HepG2 (cell line): ENCODE data around the gene MED25. TPM values are rescaled to one million over a fixed set of nuclear protein-coding genes. Genes with fewer than 3 reads are reported as not detected.

ENCODE experiments used
- ATAC-seq: fragments of 200-7000 bp; cut with Tn5 transposase; 3 replicates; pipeline ENCODE4 v1.9.1; 2020; ENCODE audit warnings: mild to moderate bottlenecking, moderate library complexity
- BruUV-seq: library from RNA; stranded (reverse); fragments of 400-500 nt; replicated peaks from 2 replicates; lab custom pipeline; 2021; lab: Mats Ljungman, UMichigan
- CTCF ChIA-PET: fragments of 300-600 bp; formaldehyde crosslinking; extraction: SDS; loops from one replicate; lab custom pipeline; 2021; ENCODE audit warnings: low total read pairs, inconsistent platforms, low intra/inter-chr PET ratio; lab: Yijun Ruan, JAX
- POLR2A ChIA-PET: fragments of 350-600 bp; sonication (Branson Sonifier 250); formaldehyde crosslinking; loops from one replicate; lab custom pipeline; 2020; ENCODE audit warnings: antibody characterized with exemption, inconsistent platforms; lab: Yijun Ruan, JAX
- DNase-seq: peaks from one replicate; pipeline ENCODE4 v3.0.0-alpha.2; 2015; ENCODE audit warnings: low spot score
- FAIRE-seq: peaks from 3 replicates; lab custom pipeline; 2011; peaks lifted over from hg19 to GRCh38; lab: Jason Lieb, UNC
- H2AFZ ChIP-seq: one replicate; pipeline ENCODE4 v1.6.1; 2011; ENCODE audit warnings: low read length, inconsistent platforms
- H3K27ac ChIP-seq: fragments of 300-600 bp; 3 replicates; pipeline ENCODE4 v1.8.0; 2011; ENCODE audit warnings: mixed run types, mild to moderate bottlenecking, mixed read lengths, low read length, inconsistent platforms; ENCODE audit not compliant: insufficient read depth; ENCODE audit errors: extremely low read length
- H3K27me3 ChIP-seq, 2 experiments: fragments of 200-600 bp in 1 of 2; 2 replicates in 1 of 2; 3 replicates in 1 of 2; pipeline versions ENCODE4 v1.6.0 to v1.8.0; 2011; ENCODE audit warnings: low read length in 2 of 2, mild to moderate bottlenecking in 2 of 2, moderate library complexity in 2 of 2, inconsistent platforms in 1 of 2; ENCODE audit not compliant: insufficient read depth in 2 of 2, control insufficient read depth in 1 of 2
- H3K36me3 ChIP-seq, 2 experiments: fragments of 200-600 bp in 1 of 2; replicated peaks in 1 of 2; 2 replicates in 1 of 2; 3 replicates in 1 of 2; pipeline versions ENCODE4 v1.5.1 to v1.8.0; 2011; ENCODE audit warnings: low read length in 2 of 2, inconsistent platforms in 1 of 2; ENCODE audit not compliant: insufficient read depth in 2 of 2, control insufficient read depth in 1 of 2
- H3K4me1 ChIP-seq: 2 replicates; pipeline ENCODE4 v1.5.1; 2012; ENCODE audit warnings: low read length, inconsistent platforms; ENCODE audit not compliant: insufficient read depth
- H3K4me2 ChIP-seq: 2 replicates; pipeline ENCODE4 v1.6.0; 2011; ENCODE audit warnings: low read depth, low read length, inconsistent platforms
- H3K4me3 ChIP-seq, 3 experiments: fragments of 200-600 bp in 1 of 3; sonication (generic), shearing (Covaris generic) in 1 of 3; replicated peaks in 1 of 3; 2 replicates each; pipeline ENCODE4 v1.5.1; 2011 to 2016; ENCODE audit warnings: low read length in 3 of 3, inconsistent platforms in 2 of 3, low read depth in 2 of 3, mild to moderate bottlenecking in 2 of 3, control low read depth in 1 of 3, mixed read lengths in 1 of 3; ENCODE audit not compliant: insufficient read depth in 1 of 3
- H3K79me2 ChIP-seq: one replicate; pipeline ENCODE4 v1.6.1; 2011; ENCODE audit warnings: low read length, inconsistent platforms; ENCODE audit not compliant: insufficient read depth
- H3K9ac ChIP-seq: 2 replicates; pipeline ENCODE4 v1.6.0; 2011; ENCODE audit warnings: mild to moderate bottlenecking, low read depth, low read length, inconsistent platforms; ENCODE audit not compliant: insufficient read depth
- H3K9me3 ChIP-seq: 2 replicates; pipeline ENCODE4 v1.5.1; 2012; ENCODE audit warnings: mild to moderate bottlenecking, low read length
- H4K20me1 ChIP-seq: 2 replicates; pipeline ENCODE4 v1.6.0; 2011; ENCODE audit warnings: inconsistent platforms, mild to moderate bottlenecking, low read length, moderate library complexity; ENCODE audit not compliant: insufficient read depth
- AGO2 ChIP-seq: fragments of 200-400 bp; formaldehyde crosslinking; optimal IDR thresholded peaks from 2 replicates; pipeline ENCODE3; 2017; ENCODE audit warnings: mild to moderate bottlenecking, low read depth, low read length, moderate library complexity
- CREBL2 ChIP-seq: sonication (generic); formaldehyde crosslinking; IDR thresholded peaks from 2 replicates; pipeline ENCODE4 v1.8.1; 2023; ENCODE audit warnings: missing genetic modification reagents, mild to moderate bottlenecking, borderline replicate concordance
- FOXO1 ChIP-seq: sonication (generic); formaldehyde crosslinking; IDR thresholded peaks from 2 replicates; pipeline ENCODE4 v1.4.0; 2020; ENCODE audit warnings: missing genetic modification reagents
- MIER2 ChIP-seq: IDR thresholded peaks from 2 replicates; pipeline ENCODE4 v1.6.1; 2016; ENCODE audit warnings: missing biosample characterization, missing genetic modification reagents
- NBN ChIP-seq: fragments of 450-650 bp; conservative IDR thresholded peaks from 2 replicates; pipeline ENCODE4 v1.6.1; 2017
- TSC22D2 ChIP-seq: sonication (generic); formaldehyde crosslinking; IDR thresholded peaks from 2 replicates; pipeline ENCODE4 v1.5.1; 2020; ENCODE audit warnings: missing genetic modification reagents, mild to moderate bottlenecking, borderline replicate concordance
- ZNF768 ChIP-seq: sonication (generic); formaldehyde crosslinking; IDR thresholded peaks from 2 replicates; pipeline ENCODE4 v1.4.0; 2020; ENCODE audit warnings: missing genetic modification reagents
- WGBS: methylation state at CpG from one replicate; pipeline ENCODE4 v1.1.6; 2017; ENCODE audit warnings: low lambda C conversion rate; 5-methylcytosine and 5-hydroxymethylcytosine counted together
- in situ Hi-C: cut with HindIII; loops from 2 replicates; pipeline ENCODE4 v1.10.0; 2017; ENCODE audit warnings: low pct_unique_long_range_greater_than_20kb; ENCODE audit not compliant: extremely low pct_ligation_motif_present
- intact Hi-C: fragments of 100-400 bp; cut with micrococcal nuclease; formaldehyde crosslinking; loops from one replicate; pipeline ENCODE4 v1.10.0; 2022; ENCODE audit not compliant: unreplicated experiment
- polyA plus RNA-seq, 8 experiments: library from polyadenylated mRNA; depleted of rRNA in 3 of 8; stranded (reverse) in 7 of 8; unstranded in 1 of 8; fragments of >200 nt; fragmentation: Illumina TruSeq in 4 of 8; extraction: Trizol in 4 of 8; gene quantifications; 2 replicates each; pipeline versions ENCODE4 v1.2.1 to v1.2.3, GENCODE V29; 2011 to 2016; ENCODE audit warnings: low read depth in 4 of 8, missing spikeins in 1 of 8, mixed read lengths in 1 of 8; ENCODE audit not compliant: insufficient read depth in 1 of 8
- total RNA-seq, 5 experiments: library from RNA; depleted of rRNA; stranded (reverse); fragments of >200 nt; fragmentation: Illumina TruSeq; extraction: Trizol; gene quantifications; 2 replicates each; pipeline ENCODE4 v1.2.3, GENCODE V29; 2016; ENCODE audit warnings: low read depth in 1 of 5
- TF ChIP-seq, protein P1 (sequence below), 2 experiments: fragments of 450-650 bp in 1 of 2; sonication (generic) in 1 of 2; formaldehyde crosslinking in 1 of 2; IDR thresholded peaks; 2 replicates each; pipeline versions ENCODE4 v1.6.1 to v1.8.0; 2016 to 2022; ENCODE audit warnings: antibody characterized with exemption in 1 of 2, mild to moderate bottlenecking in 1 of 2, missing genetic modification reagents in 1 of 2

The MED25 gene
- total and polyA plus RNA-seq, 2 of the 13 experiments (the other 11 are each of a cell fraction or from before 2014, with no cell fraction given): 11.1 to 15.1 TPM

DNA sequence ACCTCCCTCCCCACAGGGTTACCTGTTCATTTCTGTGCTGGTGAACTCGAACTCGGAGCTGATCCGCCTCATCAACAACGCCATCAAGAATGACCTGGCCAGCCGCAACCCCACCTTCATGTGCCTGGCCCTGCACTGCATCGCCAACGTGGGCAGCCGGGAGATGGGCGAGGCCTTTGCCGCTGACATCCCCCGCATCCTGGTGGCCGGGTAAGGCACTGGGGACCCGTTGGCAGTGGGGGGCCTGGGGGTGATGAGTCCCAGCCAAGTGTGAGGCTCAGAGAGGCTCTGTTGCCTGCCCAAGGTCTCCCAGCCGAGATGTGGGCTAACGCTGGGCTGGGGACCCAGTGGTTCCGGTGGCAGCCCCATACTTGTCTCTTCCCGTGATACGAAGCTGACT is 35.6 kb upstream of the MED25 start:
- in situ Hi-C loops (no loop called here), intact Hi-C loops (no loop called here)
- Histone ChIP-seq H3K27ac (no peak overlapping the region), H2AFZ (no peak overlapping the region), H3K4me1 (peaks cover 17% of the 10 kb centered on the region), H4K20me1 (no peaks in the 10 kb centered on the region), H3K9me3 (no peaks in the 10 kb centered on the region), H3K9ac (no peak overlapping the region), H3K79me2 (no peaks in the 10 kb centered on the region), H3K4me3 (no peak overlapping the region), H3K4me2 (no peak overlapping the region), H3K27me3 (no peaks in the 10 kb centered on the region), H3K36me3 (peaks cover 12 to 14% of the 10 kb centered on the region in 2 experiments; a peak in 4 of 5 replicates)
- no peak for TF ChIP-seq NBN
- 0 out of 2 replicates have a peak, but pooled peaks have one; percentile 11 for TF ChIP-seq ZNF768 (CRISPR knock-in tag)
- peak; percentile 31 for TF ChIP-seq AGO2
- TF ChIP-seq TSC22D2 (CRISPR knock-in tag): no peak
- ChIA-PET CTCF (no interaction called here), POLR2A (no interaction called here)
- no TSS peak for BruUV-seq
- 97% methylated on average over 7 of the region's 18 CpGs for WGBS
- no peak for ATAC-seq
- FAIRE-seq: no peak
- no peak for DNase-seq

DNA sequence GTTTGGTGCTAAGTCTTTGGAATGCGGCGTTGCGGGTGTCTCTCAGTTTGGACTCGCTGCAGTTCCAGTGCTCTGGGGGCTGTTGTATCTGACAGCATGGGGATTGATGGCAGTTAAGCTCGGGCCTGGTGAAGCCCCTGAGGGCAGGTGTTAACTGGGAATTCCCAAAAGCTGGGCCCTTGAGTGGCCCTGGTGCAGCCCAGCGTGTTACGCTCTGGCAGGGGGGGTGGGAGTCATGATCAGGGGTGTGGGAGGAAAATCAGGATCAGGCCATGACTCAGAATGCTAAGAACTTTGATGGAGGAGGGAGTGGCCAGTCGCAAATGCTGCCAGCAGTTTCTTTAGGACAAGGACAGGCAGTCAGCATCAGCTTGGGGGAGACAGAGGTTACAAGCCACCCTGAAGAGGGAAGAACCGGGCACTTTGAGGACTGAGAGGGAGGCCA is 31.7 kb upstream of the MED25 start:
- in situ Hi-C loops (no loop called here), intact Hi-C loops (no loop called here)
- 96% methylated on average over 9 of the region's 9 CpGs for WGBS
- Histone ChIP-seq H3K27me3 (no peaks in the 10 kb centered on the region), H3K36me3 (peaks cover 17 to 31% of the 10 kb centered on the region in 2 experiments; a peak in 4 of 5 replicates), H3K4me1 (peaks cover 6% of the 10 kb centered on the region), H3K9ac (no peak overlapping the region), H3K79me2 (no peaks in the 10 kb centered on the region), H3K9me3 (no peaks in the 10 kb centered on the region), H3K27ac (no peak overlapping the region)
- CTCF ChIA-PET: no interaction called here
- no peak for ATAC-seq
- TF ChIP-seq CREBL2: no peak
- TF ChIP-seq MIER2: no peak
- no peak for TF ChIP-seq FOXO1 (CRISPR knock-in tag)
- TF ChIP-seq, protein P1, sequence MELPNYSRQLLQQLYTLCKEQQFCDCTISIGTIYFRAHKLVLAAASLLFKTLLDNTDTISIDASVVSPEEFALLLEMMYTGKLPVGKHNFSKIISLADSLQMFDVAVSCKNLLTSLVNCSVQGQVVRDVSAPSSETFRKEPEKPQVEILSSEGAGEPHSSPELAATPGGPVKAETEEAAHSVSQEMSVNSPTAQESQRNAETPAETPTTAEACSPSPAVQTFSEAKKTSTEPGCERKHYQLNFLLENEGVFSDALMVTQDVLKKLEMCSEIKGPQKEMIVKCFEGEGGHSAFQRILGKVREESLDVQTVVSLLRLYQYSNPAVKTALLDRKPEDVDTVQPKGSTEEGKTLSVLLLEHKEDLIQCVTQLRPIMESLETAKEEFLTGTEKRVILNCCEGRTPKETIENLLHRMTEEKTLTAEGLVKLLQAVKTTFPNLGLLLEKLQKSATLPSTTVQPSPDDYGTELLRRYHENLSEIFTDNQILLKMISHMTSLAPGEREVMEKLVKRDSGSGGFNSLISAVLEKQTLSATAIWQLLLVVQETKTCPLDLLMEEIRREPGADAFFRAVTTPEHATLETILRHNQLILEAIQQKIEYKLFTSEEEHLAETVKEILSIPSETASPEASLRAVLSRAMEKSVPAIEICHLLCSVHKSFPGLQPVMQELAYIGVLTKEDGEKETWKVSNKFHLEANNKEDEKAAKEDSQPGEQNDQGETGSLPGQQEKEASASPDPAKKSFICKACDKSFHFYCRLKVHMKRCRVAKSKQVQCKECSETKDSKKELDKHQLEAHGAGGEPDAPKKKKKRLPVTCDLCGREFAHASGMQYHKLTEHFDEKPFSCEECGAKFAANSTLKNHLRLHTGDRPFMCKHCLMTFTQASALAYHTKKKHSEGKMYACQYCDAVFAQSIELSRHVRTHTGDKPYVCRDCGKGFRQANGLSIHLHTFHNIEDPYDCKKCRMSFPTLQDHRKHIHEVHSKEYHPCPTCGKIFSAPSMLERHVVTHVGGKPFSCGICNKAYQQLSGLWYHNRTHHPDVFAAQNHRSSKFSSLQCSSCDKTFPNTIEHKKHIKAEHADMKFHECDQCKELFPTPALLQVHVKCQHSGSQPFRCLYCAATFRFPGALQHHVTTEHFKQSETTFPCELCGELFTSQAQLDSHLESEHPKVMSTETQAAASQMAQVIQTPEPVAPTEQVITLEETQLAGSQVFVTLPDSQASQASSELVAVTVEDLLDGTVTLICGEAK (IDR thresholded peaks at IDR 0.05): no peak
- TF ChIP-seq, protein P1 (CRISPR knock-in tag; IDR thresholded peaks at IDR 0.05): no peak
- TF ChIP-seq, all 625 proteins: peak for 0
- H3K4me2 ChIP-seq: no peak overlapping the region
- no peak for FAIRE-seq
- POLR2A ChIA-PET: no interaction called here
- no peak for DNase-seq
- no peak overlapping the region for H2AFZ ChIP-seq
- H3K4me3 ChIP-seq: no peak overlapping the region
- no TSS peak for BruUV-seq
- no peaks in the 10 kb centered on the region for H4K20me1 ChIP-seq
